Left lung (tissue), 10 donors: ENCODE measurements around the gene MBD6. TPM values are rescaled to one million over a fixed set of nuclear protein-coding genes. Genes with fewer than 3 reads are reported as not detected.
A peak's percentile ranks its signal among the peaks of the same experiment; 100 is the strongest.

ENCODE experiments used
- ATAC-seq: fragments of 200-7000 bp; cut with Tn5 transposase; one replicate; pipeline ENCODE4 v1.9.1; 2020; ENCODE audit warnings: moderate library complexity
- DNase-seq, 4 donors: peaks; one replicate each; pipeline ENCODE4 v3.0.0-alpha.2; 2013 to 2020
- H3K27ac ChIP-seq, 2 donors: fragments of 200-600 bp; sonication (generic) in 1 of 2; one replicate each; pipeline versions ENCODE4 v1.5.0 to v1.8.0; 2020 to 2021
- H3K27me3 ChIP-seq, 2 donors: fragments of 200-600 bp; sonication (generic) in 1 of 2; one replicate each; pipeline versions ENCODE4 v1.5.0 to v1.8.0; 2020 to 2021
- H3K36me3 ChIP-seq, 2 donors: fragments of 200-600 bp; sonication (generic) in 1 of 2; one replicate each; pipeline versions ENCODE4 v1.5.0 to v1.8.0; 2020 to 2021
- H3K4me1 ChIP-seq, 2 donors: fragments of 200-600 bp; one replicate each; pipeline ENCODE4 v1.8.0; 2021
- H3K4me3 ChIP-seq, 2 donors: fragments of 200-600 bp; sonication (generic) in 1 of 2; one replicate each; pipeline versions ENCODE4 v1.5.0 to v1.8.0; 2020 to 2021; ENCODE audit warnings: mild to moderate bottlenecking in 1 of 2
- H3K9me3 ChIP-seq, 2 donors: fragments of 200-600 bp; sonication (generic) in 1 of 2; one replicate each; pipeline versions ENCODE4 v1.5.0 to v1.8.0; 2020 to 2021
- CTCF ChIP-seq, 2 donors: fragments of 200-600 bp; sonication (generic) in 1 of 2; IDR thresholded peaks; one replicate each; pipeline versions ENCODE4 v1.5.0 to v1.8.0; 2021; ENCODE audit warnings: antibody characterized with exemption in 2 of 2
- intact Hi-C, 2 donors: fragments of 100-400 bp; cut with DNase I; formaldehyde crosslinking; loops; one replicate each; pipeline versions ENCODE4 v1.11.2 to v1.14.2; 2022
- polyA plus RNA-seq, 6 donors: library from polyadenylated mRNA; unstranded; fragments of 120-200 nt; gene quantifications; one replicate each; pipeline ENCODE4 v1.2.1, GENCODE V29; 2013; ENCODE audit not compliant: insufficient read length in 6 of 6
- total RNA-seq, 2 donors: library from RNA; stranded (reverse); fragmentation: NEBNext Ultra II Directional; extraction: Animal tissue kit (Norgen Biotek cat#: 25700); gene quantifications; one replicate each; pipeline ENCODE4 v1.2.1, GENCODE V29; 2021
- donor health status: DM: no; HTN: yes; CAD: no.
- donor health status: DM: no; HTN: no; CAD: no.

MBD6 gene
- total and polyA plus RNA-seq, 8 donors = 61.3 to 111 (median 73.2) TPM

- H3K27ac ChIP-seq = no peak overlapping the region
- ATAC-seq = no peak
- no peak for DNase-seq
- no peak overlapping the region for H3K4me3 ChIP-seq
- intact Hi-C loops = no loop called here
- no peaks in the 10 kb centered on the region for H3K9me3 ChIP-seq
- H3K4me1 ChIP-seq = no peaks in the 10 kb centered on the region
- H3K27me3 ChIP-seq = no peaks in the 10 kb centered on the region
- peaks cover 0 to 86% of the 10 kb centered on the region in 2 donors for H3K36me3 ChIP-seq
- TF ChIP-seq CTCF (IDR thresholded peaks at IDR 0.05) = no peak
Observed at GRCh38 chr12:57534991-57535543, 12.4 kb downstream of the MBD6 start.

GRCh38 chr12:57535764-57536596 is 13.4 kb downstream of the MBD6 start:
- H3K36me3 ChIP-seq = peaks cover 0 to 84% of the 10 kb centered on the region in 2 donors
- DNase-seq (no peak), ATAC-seq (peak; percentile 44)
- peaks cover 0 to 1% of the 10 kb centered on the region in 2 donors for H3K4me1 ChIP-seq
- intact Hi-C loops = no loop called here
- H3K9me3 ChIP-seq = no peaks in the 10 kb centered on the region
- no peak overlapping the region for H3K27ac ChIP-seq
- H3K27me3 ChIP-seq = no peaks in the 10 kb centered on the region
- no peak overlapping the region for H3K4me3 ChIP-seq
- TF ChIP-seq CTCF (IDR thresholded peaks at IDR 0.05) = no peak

- DNase-seq = no peak
- Histone ChIP-seq H3K36me3 (peaks cover 0 to 84% of the 10 kb centered on the region in 2 donors), H3K27ac (no peak overlapping the region), H3K4me1 (peaks cover 0 to 6% of the 10 kb centered on the region in 2 donors), H3K9me3 (no peaks in the 10 kb centered on the region), H3K4me3 (no peak overlapping the region), H3K27me3 (no peaks in the 10 kb centered on the region)
- no peak for TF ChIP-seq CTCF (IDR thresholded peaks at IDR 0.05)
- intact Hi-C loops = no loop called here
- no peak for ATAC-seq
Observed at GRCh38 chr12:57536597-57536942, 13.9 kb downstream of the MBD6 start.

- Histone ChIP-seq H3K36me3 (peaks cover 0 to 79% of the 10 kb centered on the region in 2 donors), H3K9me3 (no peaks in the 10 kb centered on the region), H3K27me3 (no peaks in the 10 kb centered on the region), H3K4me1 (peaks cover 0 to 14% of the 10 kb centered on the region in 2 donors), H3K27ac (no peak overlapping the region), H3K4me3 (no peak overlapping the region)
- DNase-seq = no peak
- no peak for TF ChIP-seq CTCF (IDR thresholded peaks at IDR 0.05)
- intact Hi-C loops = no loop called here
- no peak for ATAC-seq
Observed at GRCh38 chr12:57539134-57539768, 16.6 kb downstream of the MBD6 start.

GRCh38 chr12:57541001-57541400 is 18.4 kb downstream of the MBD6 start:
- DNase-seq = no peak
- H3K4me3 ChIP-seq = no peak overlapping the region
- no peak for ATAC-seq
- H3K4me1 ChIP-seq = peaks cover 9 to 31% of the 10 kb centered on the region in 2 donors
- intact Hi-C loops = no loop called here
- H3K27me3 ChIP-seq = no peaks in the 10 kb centered on the region
- H3K9me3 ChIP-seq = no peaks in the 10 kb centered on the region
- H3K36me3 ChIP-seq = peaks cover 0 to 63% of the 10 kb centered on the region in 2 donors
- no peak for TF ChIP-seq CTCF (IDR thresholded peaks at IDR 0.05)
- no peak overlapping the region for H3K27ac ChIP-seq
